Activated naive CD4-positive, alpha-beta T cell treated with anti-CD3 and anti-CD28 coated beads, Interleukin-2, amount 10 ng/mL, durations not matched to agents 7 days and 5 days (primary cell): ENCODE data around the gene CEP78.

Experiments used
- CTCF ChIA-PET: fragments of 350-600 bp; sonication (Branson Sonifier 250); formaldehyde crosslinking; loops from one replicate; lab custom pipeline; 2021; ENCODE audit warnings: antibody characterized with exemption; lab: Charles Lee
- DNase-seq: peaks from one replicate; pipeline ENCODE4 v3.0.0-alpha.2; 2020
- H3K27ac Mint-ChIP-seq: one replicate; pipeline ENCODE4 v1.8.0; 2021; ENCODE audit warnings: mild to moderate bottlenecking, moderate library complexity, mixed read lengths
- H3K27me3 Mint-ChIP-seq: one replicate; pipeline ENCODE4 v1.8.0; 2021; ENCODE audit warnings: mild to moderate bottlenecking, mixed read lengths
- H3K36me3 Mint-ChIP-seq: one replicate; pipeline ENCODE4 v1.8.0; 2021; ENCODE audit warnings: mixed read lengths
- H3K4me1 Mint-ChIP-seq: one replicate; pipeline ENCODE4 v1.8.0; 2021; ENCODE audit warnings: mixed read lengths
- H3K4me3 Mint-ChIP-seq: one replicate; pipeline ENCODE4 v1.8.0; 2021; ENCODE audit warnings: mild to moderate bottlenecking, moderate library complexity, mixed read lengths
- H3K9me3 Mint-ChIP-seq: one replicate; pipeline ENCODE4 v1.8.0; 2021; ENCODE audit warnings: mixed read lengths

CEP78 gene

GRCh38 chr9:78316166-78316892 lies 80.5 kb downstream of the CEP78 start:
- Mint-ChIP-seq H3K9me3 (no peaks in the 10 kb centered on the region), H3K27ac (no peak overlapping the region), H3K4me3 (no peak overlapping the region), H3K4me1 (no peaks in the 10 kb centered on the region), H3K36me3 (peaks cover 66% of the 10 kb centered on the region), H3K27me3 (no peaks in the 10 kb centered on the region)
- CTCF ChIA-PET: interaction anchor here (0.7 to 0.8 kb wide), 2 partner anchors 12 kb away, joined by 3 read pairs; no protein-coding TSS in a partner anchor
- no peak for DNase-seq

- Mint-ChIP-seq H3K9me3 (no peaks in the 10 kb centered on the region), H3K27me3 (no peaks in the 10 kb centered on the region), H3K27ac (no peak overlapping the region), H3K36me3 (peaks cover 58% of the 10 kb centered on the region), H3K4me1 (no peaks in the 10 kb centered on the region), H3K4me3 (no peak overlapping the region)
- DNase-seq: no peak
- CTCF ChIA-PET: no interaction called here
Observed at GRCh38 chr9:78319197-78320029, 83.5 kb downstream of the CEP78 start.

- no peak for DNase-seq
- Mint-ChIP-seq H3K27ac (no peak overlapping the region), H3K4me1 (peaks cover 4% of the 10 kb centered on the region), H3K4me3 (no peak overlapping the region), H3K27me3 (no peaks in the 10 kb centered on the region), H3K9me3 (no peaks in the 10 kb centered on the region), H3K36me3 (peaks cover 59% of the 10 kb centered on the region)
- CTCF ChIA-PET: no interaction called here
Observed at GRCh38 chr9:78320030-78320693, 84.3 kb downstream of the CEP78 start.

GRCh38 chr9:78320875-78321496 lies 85.1 kb downstream of the CEP78 start:
- DNase-seq: no peak
- CTCF ChIA-PET: no interaction called here
- H3K4me1 Mint-ChIP-seq: peaks cover 9% of the 10 kb centered on the region
- no peaks in the 10 kb centered on the region for H3K9me3 Mint-ChIP-seq
- no peak overlapping the region for H3K4me3 Mint-ChIP-seq
- H3K27me3 Mint-ChIP-seq: no peaks in the 10 kb centered on the region
- H3K36me3 Mint-ChIP-seq: peaks cover 64% of the 10 kb centered on the region
- H3K27ac Mint-ChIP-seq: no peak overlapping the region

- CTCF ChIA-PET: no interaction called here
- Mint-ChIP-seq H3K9me3 (no peaks in the 10 kb centered on the region), H3K4me3 (no peak overlapping the region), H3K27ac (no peak overlapping the region), H3K27me3 (no peaks in the 10 kb centered on the region), H3K4me1 (peaks cover 9% of the 10 kb centered on the region), H3K36me3 (peaks cover 63% of the 10 kb centered on the region)
- DNase-seq: no peak
Observed at GRCh38 chr9:78321505-78321904, 85.6 kb downstream of the CEP78 start.

GRCh38 chr9:78324068-78324650 lies 88.3 kb downstream of the CEP78 start:
- H3K4me1 Mint-ChIP-seq: peaks cover 9% of the 10 kb centered on the region
- H3K36me3 Mint-ChIP-seq: peaks cover 53% of the 10 kb centered on the region
- no peaks in the 10 kb centered on the region for H3K27me3 Mint-ChIP-seq
- no peak for DNase-seq
- H3K27ac Mint-ChIP-seq: no peak overlapping the region
- H3K9me3 Mint-ChIP-seq: no peaks in the 10 kb centered on the region
- H3K4me3 Mint-ChIP-seq: no peak overlapping the region
- CTCF ChIA-PET: interaction anchor here (1.5 kb wide), 1 partner anchor 44 kb away, joined by 6 read pairs; no protein-coding TSS in a partner anchor

GRCh38 chr9:78324682-78325081 lies 88.8 kb downstream of the CEP78 start:
- H3K27me3 Mint-ChIP-seq: no peaks in the 10 kb centered on the region
- CTCF ChIA-PET: interaction anchor here (1.5 kb wide), 1 partner anchor 44 kb away, joined by 6 read pairs; no protein-coding TSS in a partner anchor
- no peak overlapping the region for H3K4me3 Mint-ChIP-seq
- H3K9me3 Mint-ChIP-seq: no peaks in the 10 kb centered on the region
- H3K36me3 Mint-ChIP-seq: peaks cover 51% of the 10 kb centered on the region
- peaks cover 9% of the 10 kb centered on the region for H3K4me1 Mint-ChIP-seq
- DNase-seq: no peak
- H3K27ac Mint-ChIP-seq: no peak overlapping the region

- CTCF ChIA-PET: interaction anchor here (0.5 kb wide), 1 partner anchor 258 kb away, joined by 3 read pairs; no protein-coding TSS in a partner anchor
- Mint-ChIP-seq H3K9me3 (no peaks in the 10 kb centered on the region), H3K36me3 (peaks cover 50% of the 10 kb centered on the region), H3K27me3 (no peaks in the 10 kb centered on the region), H3K4me3 (no peak overlapping the region), H3K27ac (peak overlapping the region; percentile 69), H3K4me1 (peaks cover 9% of the 10 kb centered on the region)
- no peak for DNase-seq
Observed at GRCh38 chr9:78325343-78325742, 89.5 kb downstream of the CEP78 start.

- CTCF ChIA-PET: interaction anchor here (0.5 to 0.9 kb wide), 2 partner anchors 10 to 257 kb away, joined by 3 read pairs; no protein-coding TSS in a partner anchor
- peaks cover 13% of the 10 kb centered on the region for H3K4me1 Mint-ChIP-seq
- no peak for DNase-seq
- no peak overlapping the region for H3K27ac Mint-ChIP-seq
- H3K36me3 Mint-ChIP-seq: peaks cover 50% of the 10 kb centered on the region
- H3K9me3 Mint-ChIP-seq: no peaks in the 10 kb centered on the region
- H3K4me3 Mint-ChIP-seq: no peak overlapping the region
- H3K27me3 Mint-ChIP-seq: no peaks in the 10 kb centered on the region
Observed at GRCh38 chr9:78325846-78326360, 90.0 kb downstream of the CEP78 start.

- peaks cover 15% of the 10 kb centered on the region for H3K4me1 Mint-ChIP-seq
- H3K27me3 Mint-ChIP-seq: no peaks in the 10 kb centered on the region
- CTCF ChIA-PET: interaction anchor here (0.9 kb wide), 1 partner anchor 11 kb away, joined by 3 read pairs; no protein-coding TSS in a partner anchor
- peaks cover 55% of the 10 kb centered on the region for H3K36me3 Mint-ChIP-seq
- H3K4me3 Mint-ChIP-seq: no peak overlapping the region
- no peaks in the 10 kb centered on the region for H3K9me3 Mint-ChIP-seq
- no peak for DNase-seq
- H3K27ac Mint-ChIP-seq: no peak overlapping the region
Observed at GRCh38 chr9:78326564-78326963, 90.7 kb downstream of the CEP78 start.
